ENCODE measurements around the gene TBL2.
"Not testable (repeated sequence)": the region's sequence is repeated elsewhere in the genome, so short reads cannot be mapped to it uniquely, and the experiment has no call there.

The TBL2 gene

DNA sequence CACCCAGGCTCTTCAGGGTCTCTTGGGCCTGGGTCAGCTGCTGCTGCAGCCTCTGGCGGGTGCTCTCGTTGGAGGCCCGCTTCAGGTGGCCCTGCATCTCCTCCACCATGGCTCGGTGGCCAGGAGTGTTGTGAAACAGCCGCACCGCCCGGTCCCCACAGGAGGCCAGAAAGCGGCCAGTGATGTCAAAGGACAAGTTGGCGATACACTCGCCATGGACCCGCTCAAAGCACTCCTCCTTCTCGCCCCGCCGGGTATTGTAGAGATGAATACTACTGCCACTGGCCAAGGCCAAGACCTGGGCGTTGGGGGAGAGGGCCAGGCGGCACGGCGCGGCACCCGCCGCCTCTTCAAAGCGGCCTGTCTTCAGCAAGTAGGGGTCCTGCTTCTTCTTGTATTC is 7.9 kb downstream of the TBL2 start:
- no peak for DNase-seq (ENCODE audit: low read depth)

DNA sequence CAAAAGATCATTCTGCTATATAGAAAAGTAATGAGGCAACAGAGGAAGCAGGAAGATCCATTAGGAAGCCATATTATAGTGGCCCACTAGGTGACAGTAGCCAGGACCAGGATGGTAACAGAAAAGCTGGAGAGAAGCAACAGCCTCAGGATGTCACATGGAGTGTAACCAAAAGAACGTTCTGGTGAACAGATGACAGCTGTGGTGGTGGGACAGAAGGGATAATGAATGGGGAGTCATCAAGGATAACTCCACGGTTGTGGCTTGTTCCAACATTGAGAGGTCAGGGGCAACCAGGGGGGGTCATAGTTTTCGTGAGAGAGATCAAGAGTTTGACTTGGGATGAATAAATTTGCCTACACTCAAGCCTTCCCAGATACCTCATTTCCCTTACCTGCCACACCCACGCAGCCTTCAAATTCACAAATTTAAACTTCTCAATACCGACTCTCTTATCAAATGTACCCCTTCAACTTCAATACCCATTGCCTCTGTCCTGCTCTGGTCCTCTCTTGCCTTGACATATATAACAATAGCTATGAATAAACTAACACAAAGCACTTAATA is 9.3 kb downstream of the TBL2 start:
- no peak for DNase-seq (ENCODE audit: low read depth)

DNA sequence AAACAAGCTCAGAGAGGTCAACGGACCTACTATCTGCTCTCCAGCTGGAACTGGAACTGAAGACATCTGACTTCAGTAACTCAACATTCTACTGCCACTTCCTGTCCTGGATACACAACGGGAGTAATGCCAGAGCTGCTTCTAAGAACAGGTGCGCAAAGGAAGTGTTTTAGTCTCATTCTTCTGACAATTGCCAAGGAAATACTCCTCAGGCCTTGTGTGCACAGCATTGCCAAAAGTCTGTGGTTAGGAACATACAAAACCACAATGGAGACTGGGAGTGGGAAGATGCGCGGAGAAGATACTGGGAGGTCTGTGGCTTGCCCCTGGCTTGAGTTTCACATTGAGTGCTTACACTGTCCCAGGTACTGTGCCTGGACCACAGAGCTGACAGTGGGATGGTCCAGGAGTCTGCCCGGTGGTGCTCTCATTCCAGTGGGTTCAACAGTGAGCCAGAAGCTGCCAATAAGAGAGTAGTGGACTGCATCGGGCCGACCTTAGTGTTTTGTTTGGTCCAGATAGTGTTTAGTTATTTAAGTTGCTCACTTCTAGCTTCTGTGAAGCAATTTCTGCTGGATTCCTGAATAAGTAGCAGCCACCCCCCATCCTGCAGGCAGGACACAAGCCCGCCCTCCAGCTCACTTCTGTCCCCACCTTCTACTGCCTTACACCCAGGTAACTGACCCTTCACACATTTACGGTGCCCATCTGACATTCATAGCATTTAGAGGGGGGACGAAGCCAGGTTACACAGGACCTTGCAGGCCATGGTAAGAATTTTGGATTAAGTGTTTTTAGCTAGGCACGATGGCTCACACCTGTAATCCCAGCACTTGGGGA is 10.3 kb downstream of the TBL2 start:
- DNase-seq (ENCODE audit: low read depth), result no peak

DNA sequence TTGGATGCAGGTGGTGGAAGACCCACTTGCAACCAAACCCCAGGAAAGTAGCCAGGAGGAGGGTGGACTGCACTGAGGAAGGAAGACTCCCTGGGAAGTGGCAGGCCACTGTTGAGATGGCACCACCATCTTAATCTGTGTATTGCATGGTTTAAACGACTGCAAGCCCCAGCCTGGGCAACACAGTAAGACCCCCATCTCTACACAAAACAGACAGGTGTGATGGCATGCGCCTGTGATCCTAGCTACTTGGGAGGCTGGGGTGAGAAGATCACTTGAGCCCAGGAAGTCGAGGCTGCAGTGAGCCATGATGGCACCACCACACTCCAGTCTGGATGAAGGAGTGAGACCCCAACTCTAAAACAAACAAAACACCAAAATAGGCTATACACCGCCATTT is 11.2 kb downstream of the TBL2 start:
- DNase-seq (ENCODE audit: low read depth), result no peak

DNA sequence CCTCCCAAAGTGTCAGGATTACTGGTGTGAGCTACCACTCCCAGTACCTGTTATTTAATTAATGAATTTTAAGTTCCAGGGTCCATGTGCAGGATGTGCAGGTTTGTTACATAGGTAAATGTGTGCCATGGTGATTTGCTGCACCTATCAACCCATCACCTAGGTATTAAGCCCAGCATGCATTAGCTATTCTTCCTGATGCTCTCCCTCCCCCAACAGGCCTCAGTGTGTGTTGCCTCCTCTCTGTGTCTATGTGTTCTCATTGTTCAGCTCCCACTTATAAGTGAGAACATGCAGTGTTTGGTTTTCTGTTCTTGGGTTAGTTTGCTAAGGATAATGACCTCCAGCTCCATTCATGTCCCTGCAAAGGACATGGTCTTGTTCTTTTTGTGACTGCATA is 11.9 kb downstream of the TBL2 start:
- DNase-seq (ENCODE audit: low read depth), result not testable (repeated sequence)

DNA sequence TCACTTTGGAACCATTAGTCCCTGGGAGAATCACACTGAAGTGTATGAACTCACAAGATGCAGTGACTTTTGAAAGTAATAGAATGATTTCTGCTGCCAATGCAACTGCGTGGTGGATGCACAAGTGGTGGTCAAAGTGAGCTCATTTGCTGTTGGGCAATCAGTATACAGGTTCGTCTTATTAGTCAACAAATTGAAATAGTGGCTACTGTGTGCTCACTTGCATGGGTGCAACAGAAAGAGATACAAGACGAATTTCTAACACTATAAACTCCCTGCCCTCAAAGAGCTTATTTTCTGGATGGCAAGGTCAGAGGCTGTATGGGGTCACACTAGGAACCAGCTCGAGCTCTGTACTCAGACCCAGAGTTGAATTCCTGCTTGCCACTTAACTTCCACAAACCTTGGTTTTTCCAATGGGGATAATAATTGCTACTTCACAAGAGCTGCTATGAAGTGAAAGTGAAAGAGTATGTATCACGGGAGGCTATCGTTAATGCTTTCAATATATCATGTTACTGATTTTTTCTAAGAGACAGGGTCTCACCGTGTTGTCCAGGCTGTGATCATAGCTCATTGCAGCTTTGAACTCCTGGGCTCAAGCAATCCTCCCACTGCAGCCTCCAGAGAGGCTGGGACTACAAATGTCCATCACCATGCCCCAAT is 12.6 kb downstream of the TBL2 start:
- DNase-seq (ENCODE audit: low read depth), result no peak

DNA sequence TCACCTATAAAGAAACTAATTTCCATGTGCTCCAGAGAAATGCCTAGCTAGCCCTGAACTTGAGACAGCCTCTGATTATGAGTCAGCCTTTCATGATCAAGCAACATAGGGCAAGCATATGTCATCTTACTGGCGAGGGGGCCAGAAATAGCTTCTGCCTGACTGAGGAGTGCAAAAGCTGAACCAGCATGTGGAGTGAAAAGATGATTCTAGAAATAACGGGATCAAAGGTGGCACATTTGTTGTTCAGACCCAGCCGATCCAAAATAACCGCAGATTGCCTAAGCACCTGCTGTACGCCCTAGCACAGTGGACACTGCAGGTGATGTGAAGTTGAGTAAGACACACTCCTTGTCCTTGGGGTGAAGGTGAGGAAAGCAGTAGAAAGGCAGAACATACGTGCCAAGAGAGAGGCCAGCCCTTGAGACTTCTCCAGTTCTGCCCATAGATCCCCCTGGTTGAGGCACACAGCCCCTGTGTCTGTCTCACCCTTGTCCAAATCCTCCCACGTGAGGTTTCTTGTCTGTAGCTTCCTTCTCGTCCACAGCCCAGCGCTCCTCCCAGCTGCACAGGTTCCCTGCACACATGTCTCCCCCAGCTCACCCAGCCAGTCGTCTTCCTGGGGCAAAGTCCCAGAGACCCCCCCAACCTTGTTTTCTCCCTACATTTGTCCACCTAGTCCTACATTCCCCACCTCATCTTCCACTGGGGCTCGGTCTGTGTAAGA is 18.1 kb downstream of the TBL2 start:
- DNase-seq (ENCODE audit: low read depth), result no peak

DNA sequence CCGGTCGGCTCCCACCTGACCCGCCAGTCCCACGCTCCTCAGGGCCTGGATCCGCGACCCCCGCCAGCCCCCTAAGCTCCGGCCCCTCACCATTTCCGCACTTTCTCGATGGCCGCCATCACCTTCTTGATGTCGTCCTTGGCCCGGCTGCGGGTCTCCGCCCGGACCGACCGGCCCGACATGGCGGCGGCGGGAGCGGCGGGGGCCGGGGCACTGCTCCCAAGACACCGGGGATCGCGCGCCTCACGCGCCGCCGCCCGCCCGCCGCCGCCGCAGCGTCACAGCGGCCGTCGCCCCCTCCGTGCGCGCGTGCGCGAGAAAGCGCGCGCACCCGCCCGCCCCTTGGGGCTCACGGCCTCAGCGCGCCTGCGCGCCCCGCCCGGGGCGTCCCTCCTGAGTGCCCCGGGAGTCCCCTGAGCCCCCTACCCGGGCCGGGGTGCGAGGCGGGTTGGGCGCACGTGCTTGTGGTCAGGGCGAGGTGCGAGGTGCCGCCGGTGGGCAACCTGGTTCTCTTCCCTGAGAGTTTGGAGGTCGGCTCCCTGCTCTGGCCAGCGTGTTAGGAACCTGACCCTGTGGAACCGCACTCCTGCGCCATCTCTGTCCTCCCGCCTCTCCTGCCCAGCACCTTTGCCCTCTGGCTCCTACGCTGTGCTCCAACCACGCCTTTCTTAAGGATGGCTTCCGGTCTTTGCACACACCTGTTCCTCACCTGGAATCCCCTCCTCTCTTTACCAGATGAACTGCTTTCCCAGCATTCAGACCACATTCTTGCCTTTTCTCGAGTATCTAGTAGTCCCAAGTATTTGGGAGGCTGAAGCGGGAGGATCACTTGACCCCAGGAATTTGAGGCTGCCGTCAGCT is 20.8 kb downstream of the TBL2 start, which contains the start of gene BCL7B:
Gene BCL7B, minus strand, starts transcription at position 294 of the 861 bp plus-strand sequence. Its CDS starts 112 bp downstream, at position 182.
- DNase-seq (ENCODE audit: low read depth), result peak; percentile 72

DNA sequence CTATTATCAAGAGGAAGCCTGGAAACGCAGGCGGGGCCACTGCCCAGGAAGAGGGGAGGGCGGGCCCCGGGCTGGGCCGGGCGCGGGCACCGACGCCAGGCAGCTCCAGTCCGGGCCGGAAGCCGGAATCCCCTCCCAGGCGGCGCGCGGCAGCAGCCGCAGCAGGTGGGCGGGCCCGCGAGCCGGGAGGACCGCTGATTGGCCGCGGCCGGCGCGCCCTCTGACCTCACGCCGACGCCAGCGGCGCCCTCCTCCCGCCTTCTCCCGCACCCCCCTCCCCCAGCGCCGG is 21.3 kb downstream of the TBL2 start:
- DNase-seq (ENCODE audit: low read depth), result peak; percentile 88

DNA sequence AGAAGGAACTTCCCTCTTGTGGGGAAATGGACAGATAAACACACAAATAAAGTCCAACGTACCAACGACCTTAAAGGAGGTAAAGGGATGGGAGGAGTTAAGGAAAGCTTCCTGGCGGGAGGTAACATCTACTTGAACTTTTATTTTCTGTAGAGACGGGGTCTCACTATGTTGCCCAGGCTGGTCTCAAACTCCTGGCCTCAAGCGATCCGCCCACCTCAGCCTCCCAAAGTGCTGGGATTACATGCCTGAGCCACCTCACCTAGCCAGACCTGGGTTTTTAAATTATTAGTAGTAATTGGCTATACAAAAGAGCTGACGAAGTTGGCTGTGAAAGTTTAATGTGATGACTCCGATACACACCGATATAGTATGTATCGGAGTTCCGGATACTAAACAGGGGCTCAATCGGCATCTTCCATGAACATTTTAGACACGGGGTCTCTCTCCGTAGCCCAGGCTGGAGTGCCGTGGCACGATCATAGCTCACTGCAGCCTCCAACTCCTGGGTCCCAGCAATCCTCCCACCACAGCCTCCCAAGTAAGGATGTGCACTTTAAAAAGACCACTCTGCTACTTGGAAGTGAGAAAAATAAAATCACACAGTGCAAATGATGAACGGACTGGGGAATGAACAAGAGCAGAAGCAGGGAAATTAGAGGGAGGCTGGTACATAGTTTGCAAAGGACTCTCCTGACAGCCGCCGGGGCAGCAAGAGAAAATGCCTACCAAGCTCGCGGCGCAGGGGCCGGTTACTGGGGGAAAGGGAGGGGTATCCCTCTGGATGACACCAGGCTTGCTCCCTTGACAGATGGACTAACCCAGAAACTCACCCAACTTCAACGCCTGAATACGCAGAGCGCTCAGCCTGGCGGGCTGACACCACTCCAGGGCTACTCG is 21.9 kb downstream of the TBL2 start:
- no peak for DNase-seq (ENCODE audit: low read depth)

DNA sequence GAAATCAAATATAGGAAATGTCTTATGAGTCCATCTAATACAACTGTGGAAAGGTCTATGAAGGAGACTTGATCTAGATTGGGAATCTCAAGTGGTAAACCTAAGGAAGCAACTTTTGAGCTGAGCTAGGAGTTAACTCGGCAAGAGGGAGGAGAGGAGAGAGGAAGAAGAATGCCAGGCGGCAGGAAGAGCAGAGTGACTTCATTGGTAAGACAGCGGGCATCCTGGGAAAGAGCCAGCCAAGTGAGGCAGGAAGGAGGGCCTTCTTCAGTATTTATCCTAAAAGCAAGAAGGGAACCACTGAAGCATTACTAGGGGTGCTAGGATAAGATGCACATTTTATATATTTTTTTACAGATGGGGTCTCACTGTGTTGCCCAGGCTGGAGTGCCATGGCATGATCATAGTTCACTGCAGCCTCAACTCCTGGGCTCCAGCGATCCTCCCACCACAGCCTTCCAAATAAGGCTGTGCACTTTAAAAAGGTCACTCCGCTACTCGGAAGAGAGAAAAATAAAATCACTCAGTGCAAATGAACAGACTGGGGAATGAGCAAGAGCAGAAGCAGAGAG is 22.9 kb downstream of the TBL2 start:
- DNase-seq (ENCODE audit: low read depth), result no peak

DNA sequence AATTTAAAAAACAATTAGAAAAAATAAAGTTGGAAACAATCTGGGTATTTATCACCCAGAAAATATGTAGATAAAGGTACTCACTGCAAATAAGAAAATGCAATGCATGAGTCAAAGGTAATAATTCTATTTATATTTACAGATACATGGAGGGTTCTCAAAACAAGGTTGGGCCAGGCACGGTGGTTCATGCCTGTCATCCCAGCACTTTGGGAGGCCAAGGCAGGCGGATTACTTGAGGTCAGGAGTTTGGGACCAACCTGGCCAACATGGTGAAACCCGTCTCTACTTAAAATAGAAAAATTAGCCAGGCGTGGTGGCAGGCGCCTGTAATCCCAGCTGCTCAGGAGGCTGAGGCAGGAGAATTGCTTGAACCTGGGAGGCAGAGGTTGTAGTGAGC is 28.3 kb downstream of the TBL2 start:
- DNase-seq (ENCODE audit: low read depth), result not testable (repeated sequence)

DNA sequence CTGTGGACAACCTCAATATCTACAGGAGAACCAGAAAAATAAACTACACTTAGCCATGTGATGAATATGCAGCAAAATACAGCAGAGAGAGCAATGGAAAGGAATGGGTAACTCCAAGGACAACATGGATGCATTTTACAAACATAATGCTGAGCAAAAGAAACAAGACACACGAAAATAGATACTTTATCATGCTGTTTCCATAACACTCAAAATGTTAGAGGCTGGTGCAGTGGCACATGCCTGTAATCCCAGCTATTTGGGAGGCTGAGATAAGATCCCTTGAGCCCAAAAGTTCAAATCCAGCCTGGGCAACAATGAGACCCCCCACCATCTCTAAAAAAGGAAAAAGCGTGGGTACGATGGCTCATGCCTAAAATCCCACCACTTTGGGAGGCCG is 29.2 kb downstream of the TBL2 start:
- no peak for DNase-seq (ENCODE audit: low read depth)

DNA sequence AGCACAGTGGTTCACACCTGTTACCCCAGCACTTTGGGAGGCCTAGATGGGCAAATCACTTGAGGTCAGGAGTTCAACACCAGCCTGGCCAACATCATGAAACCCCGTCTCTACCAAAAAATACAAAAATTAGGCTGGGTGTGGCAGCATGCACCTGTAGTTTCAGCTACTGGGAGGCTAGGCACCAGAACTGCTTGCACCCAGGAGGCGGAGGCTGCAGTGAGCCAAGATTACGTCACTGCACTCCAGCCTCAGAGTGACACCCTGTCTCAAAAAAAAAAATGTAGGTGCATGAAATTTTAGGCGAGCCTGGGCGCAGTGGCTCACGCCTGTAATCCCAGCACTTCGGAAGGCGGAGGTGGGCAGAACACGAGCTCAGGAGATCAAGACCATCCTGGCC is 30.5 kb downstream of the TBL2 start:
- DNase-seq (ENCODE audit: low read depth), result no peak

DNA sequence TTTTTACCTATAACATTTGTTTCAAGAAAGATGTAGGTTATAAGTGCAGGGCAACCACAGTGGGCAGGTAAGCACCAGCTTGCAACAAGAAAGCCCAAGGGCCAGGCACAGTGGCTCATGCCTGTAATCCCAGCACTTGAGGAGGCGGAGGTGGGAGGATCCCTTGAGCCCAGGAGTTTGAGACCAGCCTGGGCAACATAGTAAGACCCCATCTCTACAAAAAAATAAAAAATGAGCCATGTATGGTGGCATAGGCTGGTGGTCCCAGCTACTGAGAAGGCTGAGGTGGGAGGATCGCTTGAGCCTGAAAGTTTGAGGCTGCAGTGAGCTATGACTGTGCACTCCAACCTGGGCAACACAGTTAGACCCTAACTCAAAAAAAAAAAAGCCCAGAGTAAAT is 33.7 kb downstream of the TBL2 start:
- no peak for DNase-seq (ENCODE audit: low read depth)

DNA sequence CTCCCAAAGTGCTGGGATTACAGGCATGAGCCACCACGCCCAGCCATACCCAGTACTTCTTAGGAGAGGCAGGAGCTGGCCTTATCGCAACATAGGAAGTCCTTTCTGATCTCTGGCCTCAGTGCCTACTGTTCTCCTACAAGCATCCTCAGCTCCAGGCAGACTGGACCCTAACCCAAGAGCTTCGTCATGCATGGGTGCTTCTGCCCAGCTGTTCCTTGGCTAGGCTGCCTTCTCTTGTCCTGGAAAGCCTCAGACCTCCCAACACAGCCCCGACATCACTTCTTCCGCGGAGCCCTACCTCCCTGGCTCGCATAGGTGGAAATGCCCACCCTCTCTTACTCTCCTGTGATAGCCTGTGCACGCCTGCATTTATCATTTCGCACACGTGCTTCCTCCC is 36.7 kb downstream of the TBL2 start:
- no peak for DNase-seq (ENCODE audit: low read depth)

DNA sequence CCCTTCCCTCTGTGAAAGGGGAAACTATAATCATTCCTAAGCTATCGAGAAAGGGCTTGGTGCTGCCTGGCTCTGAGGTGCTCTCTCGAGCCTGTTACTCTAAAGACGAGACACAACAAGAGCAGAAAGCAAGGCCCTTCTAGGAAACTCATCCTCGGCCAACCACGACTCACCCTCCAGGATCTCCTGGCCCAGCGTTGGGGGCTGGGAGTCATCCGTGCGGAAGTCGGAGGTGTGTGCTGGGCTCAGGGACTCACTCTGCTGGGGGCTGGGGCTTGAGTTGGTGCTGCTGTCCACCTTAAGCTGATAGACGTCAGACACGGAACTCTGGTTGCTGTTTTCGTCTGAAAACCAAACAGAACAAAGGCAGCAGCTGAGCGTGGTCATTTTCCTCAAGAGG is 38.7 kb downstream of the TBL2 start:
- no peak for DNase-seq (ENCODE audit: low read depth)

DNA sequence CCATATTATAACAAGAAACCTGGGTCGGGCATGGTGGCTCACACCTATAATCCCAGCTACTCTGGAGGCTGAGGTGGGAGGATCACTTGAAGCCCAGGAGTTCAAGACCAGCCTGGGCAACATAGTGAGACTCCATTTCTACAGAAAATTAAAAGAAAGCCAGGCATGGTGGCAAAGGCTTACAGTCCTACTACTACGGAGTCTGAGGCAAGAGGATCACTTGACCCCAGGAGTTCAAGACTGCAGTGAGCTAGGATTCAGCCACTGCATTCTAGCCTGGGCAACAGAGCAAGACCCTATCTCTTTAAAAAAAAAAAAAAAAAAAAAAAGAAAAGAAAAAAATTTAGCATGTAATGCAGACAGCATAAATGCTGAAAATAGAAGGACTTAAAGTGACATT is 39.9 kb downstream of the TBL2 start:
- not testable (repeated sequence) for DNase-seq (ENCODE audit: low read depth)

DNA sequence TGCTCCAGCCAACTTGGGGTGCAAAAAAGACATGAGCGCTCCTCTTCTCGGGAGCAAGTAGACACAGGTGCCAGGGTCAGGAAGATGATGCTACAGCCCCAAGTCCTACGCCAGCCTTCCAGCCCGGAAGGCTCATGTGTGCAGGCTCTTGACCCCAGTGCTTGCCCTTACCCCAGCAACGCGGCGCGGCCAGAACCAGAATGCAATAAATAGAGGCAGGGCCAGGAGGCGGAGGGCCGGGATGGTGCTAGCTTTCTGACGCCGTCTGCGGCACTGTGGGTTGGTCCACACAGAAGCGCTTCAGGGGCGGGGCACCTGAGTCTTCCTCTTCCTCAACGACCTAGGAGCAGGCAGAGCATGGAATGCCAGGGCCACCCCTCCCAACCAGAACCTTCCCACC is 41.3 kb downstream of the TBL2 start:
- DNase-seq (ENCODE audit: low read depth), result no peak

DNA sequence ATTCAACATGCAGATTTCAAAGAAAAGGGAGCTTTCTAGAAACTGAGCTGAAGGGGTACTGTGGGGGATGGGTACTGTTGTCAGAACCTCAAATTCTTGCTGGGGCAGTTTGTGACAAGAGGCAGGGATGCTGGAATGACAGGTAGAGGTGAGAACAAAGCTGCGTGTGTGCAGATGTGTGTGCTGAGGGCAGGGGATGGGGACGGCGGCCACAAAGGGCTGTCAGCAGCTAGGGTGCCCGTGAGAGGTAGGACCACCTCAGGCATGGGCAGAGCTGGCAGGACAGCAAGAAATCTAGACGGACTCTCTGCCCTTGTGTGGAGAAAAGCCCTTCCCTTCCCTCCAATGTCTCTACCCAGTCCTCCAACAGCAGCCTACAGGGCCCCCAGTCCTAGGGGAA is 41.9 kb downstream of the TBL2 start:
- no peak for DNase-seq (ENCODE audit: low read depth)
